GM18517 (cell line): ENCODE data around the gene TRMT1L.
"Not testable (repeated sequence)": the region's sequence is repeated elsewhere in the genome, so short reads cannot be mapped to it uniquely, and the experiment has no call there.

Experiments
- ATAC-seq: cut with Tn5 transposase; IDR thresholded peaks from one replicate; pipeline ENCODE4 v1.9.1; 2021; ENCODE audit warnings: mild to moderate bottlenecking, moderate library complexity; ENCODE audit not compliant: unreplicated experiment

TRMT1L gene

DNA sequence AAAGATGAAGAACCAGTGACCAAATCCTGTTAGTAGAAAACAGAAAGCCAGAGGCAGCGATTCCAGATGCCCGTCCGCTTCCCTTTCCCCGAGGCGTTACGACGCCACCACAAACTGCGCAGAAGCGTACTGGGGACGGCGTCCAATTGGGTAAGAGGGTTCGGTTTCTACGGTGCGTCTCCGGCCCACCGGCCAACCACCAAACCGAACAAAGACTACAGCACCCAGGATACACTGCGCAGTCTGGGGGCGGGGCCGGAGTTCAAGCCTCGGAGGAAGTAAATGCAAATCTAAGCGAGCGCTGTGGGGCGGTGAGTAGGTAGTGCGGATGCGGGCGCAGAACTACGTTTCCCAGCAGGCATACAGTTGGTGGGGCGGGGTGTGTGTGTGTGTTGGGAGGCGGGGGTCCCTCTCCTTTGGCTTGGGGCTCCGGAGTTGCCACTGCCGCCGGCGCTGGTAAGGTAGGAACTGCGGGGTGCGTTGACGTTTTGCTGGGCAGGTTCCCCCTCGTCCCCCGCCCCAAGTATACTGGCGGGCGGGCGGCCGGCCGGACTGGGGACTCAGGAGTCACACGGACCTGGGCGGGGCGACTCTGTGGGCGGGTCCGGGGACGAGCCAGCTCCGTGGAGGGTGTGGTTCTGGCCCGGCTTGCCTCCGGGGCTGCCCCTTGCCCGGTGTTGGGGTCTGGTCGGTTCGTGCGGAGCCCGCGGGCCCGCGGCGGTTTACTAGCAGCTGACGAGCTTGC is at the start of gene TRMT1L, which contains the start of gene SWT1:
Gene TRMT1L (minus strand): TSS at position 100 of the 745 bp plus-strand sequence. CDS start 241 bp downstream, outside the sequence.
Gene SWT1 (plus strand): TSS at position 314 of the 745 bp plus-strand sequence. CDS start 3,675 bp downstream, outside the sequence.
- peak; percentile 93 for ATAC-seq

DNA sequence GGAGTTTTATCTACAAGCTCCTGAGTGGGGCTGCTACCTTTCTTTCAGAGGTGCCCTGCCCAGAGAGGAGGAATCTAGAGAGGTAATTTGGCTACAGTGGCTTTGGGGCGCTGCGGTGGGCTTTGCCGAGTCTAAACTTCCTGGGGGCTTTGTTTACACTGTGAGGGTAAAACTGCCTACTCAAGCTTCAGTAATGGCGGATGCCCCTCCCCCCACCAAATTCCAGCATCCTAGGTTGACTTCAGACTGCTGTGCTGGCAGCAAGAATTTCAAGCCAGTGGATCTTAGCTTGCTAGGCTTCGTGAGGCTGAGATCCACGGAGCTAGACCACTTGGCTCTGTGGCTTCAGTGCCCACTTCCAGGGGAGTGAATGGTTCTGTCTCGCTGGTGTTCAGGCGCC is 44.1 kb upstream of the TRMT1L start:
- ATAC-seq: no peak

GRCh38 chr1:185198712-185199111 is 42.0 kb upstream of the TRMT1L start:
- not testable (repeated sequence) for ATAC-seq

- no peak for ATAC-seq
Measured at GRCh38 chr1:185193756-185194155, 37.0 kb upstream of the TRMT1L start.

DNA sequence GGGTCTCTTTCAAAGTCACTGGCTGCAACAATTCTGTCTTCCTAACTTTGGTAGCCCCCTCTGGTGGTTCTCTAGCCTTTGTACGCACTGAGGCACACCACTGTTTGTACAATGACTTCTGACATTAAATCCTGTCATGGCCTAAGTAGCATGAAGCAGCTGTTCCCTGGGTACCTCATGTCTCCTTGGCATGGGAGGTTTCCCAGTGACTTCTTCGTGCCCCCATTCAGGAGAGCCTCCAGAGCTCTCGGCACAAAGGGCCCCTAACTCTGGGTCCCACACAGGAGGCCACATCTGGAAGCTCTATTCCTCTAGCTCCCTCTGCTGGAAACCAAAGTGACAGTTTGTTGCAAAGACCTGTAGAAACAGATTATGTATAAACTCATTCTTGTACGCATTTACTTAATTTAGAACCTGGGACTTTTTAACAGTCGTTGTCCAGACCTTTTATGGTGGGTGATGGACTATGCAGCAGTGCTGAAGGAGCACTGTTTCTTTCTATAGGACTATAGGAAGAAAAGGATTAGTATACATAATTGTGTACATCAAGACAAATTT is 13.6 kb upstream of the TRMT1L start:
- ATAC-seq: peak; percentile 89

GRCh38 chr1:185166106-185166505 is 9.4 kb upstream of the TRMT1L start:
- ATAC-seq: no peak

DNA sequence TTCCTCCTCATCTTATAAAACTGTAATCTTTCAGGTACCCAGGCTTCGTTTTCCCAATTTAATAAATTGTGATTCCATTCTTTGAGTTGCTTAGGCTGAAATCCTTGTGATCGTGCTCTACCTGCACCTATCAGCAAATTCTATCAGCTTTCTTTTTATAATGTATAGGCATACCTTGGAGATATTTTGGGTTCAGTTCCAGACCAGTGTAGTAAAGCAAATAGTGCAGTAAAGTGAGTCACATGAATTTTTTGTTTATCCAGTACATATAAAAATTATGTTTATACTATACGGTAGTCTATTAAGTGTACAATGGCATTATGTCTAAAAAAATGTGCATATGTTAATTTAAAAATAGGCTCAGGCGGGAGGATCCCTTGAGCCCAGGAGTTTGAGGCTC is 5.7 kb upstream of the TRMT1L start:
- no peak for ATAC-seq

DNA sequence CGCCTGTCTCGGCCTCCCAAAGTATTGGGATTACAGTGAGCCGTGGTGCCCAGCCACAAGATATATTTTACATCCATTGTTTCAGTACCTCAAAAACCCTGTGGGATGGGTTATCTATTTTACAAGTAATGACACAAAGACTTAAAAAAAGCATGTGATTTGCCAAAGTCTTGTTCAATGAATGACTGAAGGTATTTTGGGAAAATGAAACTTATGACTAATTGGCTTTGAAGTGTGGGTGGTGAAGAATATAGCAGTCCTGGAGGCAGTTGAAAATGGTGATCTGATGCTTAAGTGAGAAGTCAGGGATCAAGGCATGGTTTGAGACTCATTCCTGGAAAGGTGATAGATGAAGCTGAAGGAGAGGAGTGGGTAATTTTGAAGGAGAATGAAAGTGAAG is 3.2 kb upstream of the TRMT1L start:
- no peak for ATAC-seq

- ATAC-seq: no peak
Measured at GRCh38 chr1:185158800-185159199, 2.0 kb upstream of the TRMT1L start.

DNA sequence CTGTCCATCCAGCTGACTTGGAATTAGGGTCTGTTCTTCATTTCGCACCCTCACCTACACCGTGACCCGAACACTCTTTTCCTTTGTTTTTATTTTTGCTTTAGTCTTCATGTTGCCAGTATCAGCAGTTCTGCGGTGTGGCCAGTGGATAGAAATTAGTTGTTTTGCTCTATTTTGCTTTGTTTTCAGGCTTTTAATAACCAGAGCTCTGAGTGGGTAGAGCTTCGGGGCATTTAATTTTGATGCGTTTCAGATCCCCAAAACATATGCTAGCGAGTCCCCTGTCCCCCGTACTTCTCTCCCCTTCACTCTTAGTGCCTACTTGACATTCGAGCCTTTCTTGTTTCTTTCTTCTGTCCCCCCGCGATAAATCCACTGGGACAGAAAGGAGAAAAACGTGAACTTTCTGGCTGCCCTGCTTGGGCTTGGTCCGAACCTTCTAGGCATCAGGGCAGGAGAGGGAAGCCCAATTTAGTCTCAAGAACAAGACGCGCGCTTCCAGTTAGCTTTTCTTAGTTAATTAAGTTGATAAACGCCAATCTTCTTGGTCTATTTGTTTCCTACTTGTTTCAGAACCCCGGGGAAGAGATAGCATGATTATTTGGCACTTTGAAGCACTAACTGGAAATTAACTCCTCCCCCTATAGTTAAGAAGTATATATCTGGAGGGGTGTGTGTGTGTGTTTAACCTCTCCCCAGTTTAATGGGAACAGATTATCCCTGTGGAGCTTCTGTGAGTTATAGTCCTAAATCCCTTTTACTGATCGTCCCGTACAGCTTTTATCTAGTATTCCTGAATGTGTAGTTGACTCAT is 1.1 kb upstream of the TRMT1L start:
- ATAC-seq: no peak

DNA sequence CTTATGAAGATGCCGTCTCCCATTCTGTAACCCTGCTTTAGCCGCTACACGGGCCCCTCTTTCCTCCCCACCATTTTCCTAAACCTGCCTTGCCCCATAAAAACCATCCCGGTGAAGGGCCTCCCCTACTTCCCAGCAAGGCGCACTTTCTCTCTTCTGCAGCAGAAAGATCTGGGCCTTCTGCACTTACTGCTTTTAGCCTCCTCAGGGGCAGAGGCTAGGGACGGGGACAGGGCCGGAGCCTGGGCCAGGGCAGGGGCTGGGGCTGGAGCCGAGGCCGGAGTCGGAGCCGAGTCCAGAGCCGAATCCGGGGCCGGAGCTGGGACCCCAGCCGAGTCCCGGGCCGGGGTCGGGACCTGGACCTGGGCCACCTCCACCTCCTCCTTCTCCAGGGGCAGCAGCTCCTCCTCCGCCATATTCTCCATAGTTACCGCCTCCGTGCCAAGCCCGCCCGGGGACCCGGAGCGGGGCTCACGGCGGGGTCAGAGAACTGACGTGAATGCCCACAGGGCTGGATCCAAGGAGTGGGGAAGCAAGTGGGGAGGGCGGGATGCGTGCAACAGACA is 382 bp downstream of the TRMT1L start:
- ATAC-seq: peak; percentile 35

DNA sequence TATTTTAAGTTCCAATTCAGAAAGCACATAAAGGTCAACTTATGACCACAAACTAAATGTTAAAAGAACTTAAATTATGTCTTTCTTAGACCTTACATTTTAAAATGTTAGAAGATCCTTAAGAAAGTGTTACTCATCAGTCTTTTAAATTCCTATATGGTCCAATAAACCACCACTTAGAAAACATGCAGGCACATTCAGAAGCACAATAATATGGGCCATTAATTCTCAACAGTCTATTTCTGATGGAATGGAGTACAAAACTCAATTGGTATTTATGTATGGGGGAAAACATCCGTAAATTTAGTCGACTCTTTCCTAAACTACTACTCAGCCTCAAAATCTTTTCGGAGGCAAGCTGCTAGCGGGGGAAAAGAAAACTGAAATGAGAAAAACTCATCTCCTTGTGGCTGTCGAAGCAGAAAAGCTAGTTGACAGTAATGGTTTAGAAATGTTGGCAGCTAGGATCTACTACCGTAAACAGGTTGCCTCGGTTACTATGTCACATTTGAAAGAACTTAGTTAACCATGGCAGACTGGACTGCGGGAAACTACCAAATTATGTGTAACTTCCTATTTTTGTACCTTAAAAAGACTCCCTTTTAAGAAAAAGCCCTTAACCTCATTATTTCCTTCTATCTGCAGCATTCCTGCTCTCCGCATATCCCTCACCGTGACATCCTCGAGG is 1.0 kb downstream of the TRMT1L start:
- no peak for ATAC-seq

DNA sequence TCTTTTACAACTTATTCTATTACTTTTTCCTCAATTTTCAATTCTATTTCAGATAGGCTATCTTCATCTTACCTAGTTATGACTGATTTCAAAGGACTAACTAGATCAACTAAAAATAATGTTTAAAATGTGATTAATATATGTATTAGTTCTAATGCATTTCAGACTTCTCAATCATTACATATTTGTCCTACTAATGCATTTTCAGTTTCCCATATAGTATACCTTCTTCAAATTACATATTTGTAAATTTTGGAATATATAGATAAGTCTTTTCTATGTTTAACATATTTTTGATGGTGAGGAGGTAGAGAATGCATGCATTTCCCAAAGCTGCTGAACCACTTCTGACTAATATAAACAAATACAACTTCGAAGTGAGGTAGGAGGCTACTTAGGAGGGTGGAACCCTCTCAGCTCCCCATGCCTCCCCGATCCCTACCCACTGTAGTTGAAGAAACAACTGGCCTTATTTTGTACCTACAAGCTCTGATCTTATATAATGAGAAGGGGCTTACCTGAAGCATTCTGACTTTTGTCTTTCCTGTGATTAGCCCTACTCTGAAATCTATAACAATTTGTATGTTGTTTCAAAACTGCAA is 1.7 kb downstream of the TRMT1L start:
- no peak for ATAC-seq

- no peak for ATAC-seq
Measured at GRCh38 chr1:185152187-185152767, 4.5 kb downstream of the TRMT1L start.

- ATAC-seq: no peak
Measured at GRCh38 chr1:185151215-185151614, 5.5 kb downstream of the TRMT1L start.

- no peak for ATAC-seq
Measured at GRCh38 chr1:185144233-185144632, 12.5 kb downstream of the TRMT1L start.

DNA sequence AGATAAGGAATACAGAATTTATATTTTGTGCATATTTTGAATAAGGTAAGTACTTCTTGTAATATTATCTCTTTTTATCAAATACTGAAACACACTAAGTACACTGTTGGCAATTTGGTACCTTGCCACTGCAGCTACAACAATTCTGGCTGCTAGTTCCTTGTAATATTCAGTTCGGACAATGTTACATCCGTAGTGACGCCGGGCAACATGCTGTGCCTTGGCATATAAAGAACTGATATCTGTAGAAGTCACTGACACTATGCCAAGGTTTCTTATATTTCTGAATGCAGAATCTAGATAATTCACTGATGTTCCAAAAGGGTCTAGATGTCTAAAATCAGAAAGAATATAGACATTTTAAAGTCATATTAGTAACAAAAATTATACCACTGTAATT is 17.5 kb downstream of the TRMT1L start:
- no peak for ATAC-seq

DNA sequence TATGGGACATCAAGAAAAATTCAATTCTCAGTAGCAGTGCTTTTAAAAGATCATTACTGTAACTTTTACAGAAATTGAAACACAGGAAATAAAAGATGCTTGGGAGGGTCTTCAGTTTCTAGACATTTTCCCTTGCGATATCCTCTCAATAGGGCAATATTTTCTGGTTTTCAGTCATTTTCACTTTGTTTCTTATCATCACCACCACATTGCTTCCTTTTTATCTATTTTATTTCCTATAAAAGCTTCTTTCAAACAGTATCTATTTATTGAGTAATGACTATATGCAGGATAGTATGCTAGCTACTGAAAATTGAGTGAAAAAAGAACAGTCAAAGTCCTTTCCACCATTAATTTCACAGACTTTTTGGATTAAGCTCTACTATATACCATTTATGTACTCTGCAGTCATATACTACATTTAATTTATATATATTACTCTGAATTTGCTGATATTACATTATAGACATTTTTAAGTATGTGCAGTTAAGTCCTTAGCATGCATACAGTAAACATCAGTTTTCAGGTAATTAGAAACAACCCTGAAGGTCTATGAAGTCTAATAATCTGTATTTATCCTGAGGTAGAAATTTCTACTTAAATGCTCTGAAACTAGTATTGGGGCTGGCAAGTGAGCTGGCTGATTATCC is 18.7 kb downstream of the TRMT1L start:
- no peak for ATAC-seq

- ATAC-seq: no peak
Measured at GRCh38 chr1:185132534-185132933, 24.2 kb downstream of the TRMT1L start.

DNA sequence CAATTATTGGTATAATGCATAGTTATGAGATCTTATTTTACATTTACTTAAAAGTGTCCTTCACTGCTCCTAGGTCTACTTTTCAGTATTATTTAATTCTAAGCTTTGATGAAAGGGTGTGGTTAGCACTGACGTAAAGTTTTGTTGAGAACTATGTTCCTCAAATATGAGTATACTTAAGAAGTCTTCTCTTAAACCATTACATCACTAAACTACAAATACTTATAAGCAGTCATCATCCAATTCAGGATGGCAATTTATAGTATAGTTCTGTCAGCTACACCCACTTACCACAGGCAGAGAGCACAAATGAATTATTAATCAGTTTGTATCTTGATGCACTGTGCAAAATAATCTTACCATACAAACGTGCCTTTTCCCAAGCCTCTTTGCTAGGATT is 27.0 kb downstream of the TRMT1L start:
- ATAC-seq: no peak
